K562 (cell line): ENCODE measurements around the gene TTC39B. TPM values are rescaled to one million over a fixed set of nuclear protein-coding genes. Genes with fewer than 3 reads are reported as not detected.

Source experiments
- ATAC-seq: fragments of 200-7000 bp; cut with Tn5 transposase; 3 replicates; pipeline ENCODE4 v1.9.1; 2020; ENCODE audit warnings: moderate library complexity
- BruUV-seq: library from RNA; stranded (reverse); fragments of 400-500 nt; replicated peaks from 2 replicates; lab custom pipeline; 2021; lab: Mats Ljungman, UMichigan
- CTCF ChIA-PET: fragments of 300-600 bp; formaldehyde crosslinking; extraction: SDS; loops from one replicate; lab custom pipeline; 2021; ENCODE audit warnings: low intra/inter-chr PET ratio; lab: Yijun Ruan, JAX
- POLR2A ChIA-PET: fragments of 300-600, 350-650 bp; sonication (Branson Sonifier 250); formaldehyde crosslinking; extraction: SDS; loops from one replicate; lab custom pipeline; 2021; ENCODE audit warnings: antibody characterized with exemption, inconsistent platforms; lab: Yijun Ruan, JAX
- DNase-seq, 4 experiments: peaks; one replicate each; pipeline versions ENCODE4 v3.0.0 to v3.0.0-alpha.2; 2011 to 2018; ENCODE audit warnings: low spot score in 3 of 4, mixed read lengths in 3 of 4; ENCODE audit errors: extremely low read depth in 1 of 4
- FAIRE-seq: peaks from 2 replicates; lab custom pipeline; 2011; peaks lifted over from hg19 to GRCh38; lab: Jason Lieb, UNC
- H2AFZ ChIP-seq: 2 replicates; pipeline ENCODE4 v1.6.0; 2011; ENCODE audit warnings: low read depth, low read length, control low read depth, inconsistent platforms
- H3K27ac ChIP-seq: fragments of 200-600 bp; 3 replicates; pipeline ENCODE4 v1.8.0; 2011; ENCODE audit warnings: low read depth, mild to moderate bottlenecking, control low read depth, inconsistent platforms, low read length, moderate library complexity, mixed read lengths; ENCODE audit errors: extremely low read depth
- H3K27me3 ChIP-seq, 2 experiments: fragments of 300-600 bp in 1 of 2; 2 replicates in 1 of 2; 3 replicates in 1 of 2; pipeline versions ENCODE4 v1.6.0 to v1.8.0; 2011; ENCODE audit warnings: inconsistent platforms in 2 of 2, low read length in 2 of 2, mild to moderate bottlenecking in 1 of 2, mixed read lengths in 1 of 2, moderate library complexity in 1 of 2; ENCODE audit not compliant: control insufficient read depth in 2 of 2, insufficient read depth in 2 of 2
- H3K36me3 ChIP-seq: fragments of 300-600 bp; 3 replicates; pipeline ENCODE4 v1.8.0; 2011; ENCODE audit warnings: mild to moderate bottlenecking, low read length, inconsistent platforms; ENCODE audit not compliant: control insufficient read depth, insufficient read depth
- H3K4me1 ChIP-seq, 2 experiments: fragments of 200-600 bp in 1 of 2; replicated peaks in 1 of 2; 2 replicates in 1 of 2; 3 replicates in 1 of 2; pipeline versions ENCODE4 v1.5.1 to v1.8.0; 2011; ENCODE audit warnings: inconsistent platforms in 2 of 2, low read length in 2 of 2, mild to moderate bottlenecking in 1 of 2, mixed read lengths in 1 of 2, moderate library complexity in 1 of 2; ENCODE audit not compliant: control insufficient read depth in 2 of 2, insufficient read depth in 2 of 2
- H3K4me2 ChIP-seq: 2 replicates; pipeline ENCODE4 v1.6.1; 2011; ENCODE audit warnings: low read length, control low read depth, inconsistent platforms, mixed read lengths; ENCODE audit not compliant: insufficient read depth
- H3K4me3 ChIP-seq: fragments of 200-600 bp; sonication (generic), shearing (Covaris generic); 2 replicates; pipeline ENCODE4 v1.5.1; 2016; ENCODE audit warnings: control low read depth, inconsistent platforms
- H3K79me2 ChIP-seq: fragments of 200-600 bp; 3 replicates; pipeline ENCODE4 v1.8.0; 2011; ENCODE audit warnings: low read length, inconsistent platforms; ENCODE audit not compliant: control insufficient read depth, insufficient read depth
- H3K9ac ChIP-seq, 2 experiments: 2 replicates each; pipeline versions ENCODE4 v1.6.0 to v1.6.1; 2011; ENCODE audit warnings: low read depth in 2 of 2, low read length in 2 of 2, control low read depth in 1 of 2, inconsistent platforms in 1 of 2, mild to moderate bottlenecking in 1 of 2, mixed read lengths in 1 of 2; ENCODE audit not compliant: insufficient read depth in 1 of 2
- H3K9me1 ChIP-seq: one replicate; pipeline ENCODE4 v1.6.0; 2011; ENCODE audit warnings: inconsistent platforms, mild to moderate bottlenecking, low read length, moderate library complexity; ENCODE audit not compliant: control insufficient read depth, insufficient read depth
- H3K9me3 ChIP-seq: replicated peaks from 2 replicates; pipeline ENCODE4 v1.5.1; 2011; ENCODE audit warnings: low read depth, low read length, inconsistent platforms; ENCODE audit not compliant: control insufficient read depth, insufficient read depth
- H4K20me1 ChIP-seq: replicated peaks from 2 replicates; pipeline ENCODE4 v1.6.1; 2011; ENCODE audit warnings: low read length, inconsistent platforms, mixed read lengths; ENCODE audit not compliant: control insufficient read depth, insufficient read depth
- CLOCK ChIP-seq: fragments of 250-450 bp; sonication (Bioruptor Pico); IDR thresholded peaks from 2 replicates; pipeline ENCODE4 v1.4.0; 2020; ENCODE audit warnings: mild to moderate bottlenecking, moderate library complexity, borderline replicate concordance
- EP300 ChIP-seq: IDR thresholded peaks from 2 replicates; pipeline ENCODE4 v1.6.1; 2012; ENCODE audit warnings: low read length, improper control_type of control experiment
- EP400 ChIP-seq: fragments of 450-650 bp; IDR thresholded peaks from 2 replicates; pipeline ENCODE4 v1.6.1; 2017; ENCODE audit warnings: antibody characterized with exemption, mild to moderate bottlenecking, moderate library complexity
- GABPB2 ChIP-seq: fragments of 250-450 bp; sonication (Bioruptor Pico); conservative IDR thresholded peaks from 2 replicates; pipeline ENCODE4 v1.5.1; 2021; ENCODE audit warnings: mild to moderate bottlenecking
- HNRNPK ChIP-seq: fragments of 200-400 bp; formaldehyde crosslinking; IDR thresholded peaks from one replicate; pipeline ENCODE4 v1.6.1; 2018; ENCODE audit warnings: mild to moderate bottlenecking, low read depth, low read length; ENCODE audit not compliant: poor library complexity, severe bottlenecking
- MEF2D ChIP-seq: conservative IDR thresholded peaks from 2 replicates; pipeline ENCODE4 v1.6.1; 2016; ENCODE audit warnings: low read depth, missing genetic modification characterization, missing compliant biosample characterization
- PPARD ChIP-seq: fragments of 250-450 bp; sonication (Bioruptor Pico); IDR thresholded peaks from 2 replicates; pipeline ENCODE4 v1.8.0; 2022; ENCODE audit warnings: inconsistent platforms, mild to moderate bottlenecking, moderate library complexity
- SNAPC5 ChIP-seq: fragments of 250-450 bp; sonication (Bioruptor Pico); IDR thresholded peaks from 2 replicates; pipeline ENCODE4 v1.8.0; 2021; ENCODE audit warnings: moderate library complexity, mild to moderate bottlenecking, inconsistent platforms
- SUPT5H ChIP-seq: fragments of 450-650 bp; IDR thresholded peaks from 2 replicates; pipeline ENCODE4 v1.6.1; 2016
- TCF7L2 ChIP-seq: fragments of 150-350 bp; IDR thresholded peaks from 2 replicates; pipeline ENCODE4 v1.6.1; 2016; ENCODE audit warnings: low read depth, mild to moderate bottlenecking, low read length, moderate library complexity
- WGBS: fragments of 100-300 bp; shearing (Covaris generic); methylation state at CpG from one replicate; pipeline ENCODE4 v1.1.6; 2016; ENCODE audit warnings: low coverage, mixed read lengths; ENCODE audit not compliant: insufficient coverage; ENCODE audit errors: missing lambda C conversion rate; 5-methylcytosine and 5-hydroxymethylcytosine counted together
- in situ Hi-C: fragments of 300-500 bp; cut with MboI; formaldehyde crosslinking; loops from 4 replicates; pipeline ENCODE4 v1.15.0; 2018; ENCODE audit warnings: inconsistent platforms, mixed read lengths
- intact Hi-C: fragments of 100-400 bp; cut with micrococcal nuclease; formaldehyde crosslinking; loops from 2 replicates; pipeline ENCODE4 v1.14.2; 2022
- polyA plus RNA-seq, 8 experiments: library from polyadenylated mRNA; depleted of rRNA in 4 of 8; stranded (reverse) in 5 of 8; unstranded in 3 of 8; fragments of >200 nt; fragmentation: Nextera tagmentation in 2 of 8; fragmentation: Illumina TruSeq in 1 of 8; extraction: Ambion mirVana in 2 of 8; extraction: Trizol in 1 of 8; gene quantifications; 2 replicates each; pipeline versions ENCODE4 v1.2.1 to v1.2.3, GENCODE V29; 2011 to 2014; ENCODE audit warnings: inconsistent platforms in 1 of 8, missing spikeins in 1 of 8
- total RNA-seq, 7 experiments: library from RNA; depleted of rRNA in 6 of 7; stranded (reverse); fragments of >200 nt in 6 of 7; fragmentation: Illumina TruSeq in 2 of 7; extraction: Trizol in 2 of 7; gene quantifications; 2 replicates each; pipeline versions ENCODE4 v1.2.1 to v1.2.3, GENCODE V29; 2011 to 2021; ENCODE audit warnings: low replicate concordance in 1 of 7

Gene TTC39B
- total and polyA plus RNA-seq, 9 of the 15 experiments (the other 6 are each of a cell fraction or from before 2014, with no cell fraction given) = 0.32 to 1.2 (median 0.95) TPM

GRCh38 chr9:15262581-15262980 is 44.4 kb downstream of the TTC39B start:
- ChIA-PET CTCF (no interaction called here), POLR2A (no interaction called here)
- TF ChIP-seq SUPT5H = no peak
- no peak for TF ChIP-seq SNAPC5 (CRISPR knock-in tag)
- TF ChIP-seq GABPB2 = no peak
- TF ChIP-seq MEF2D (tag) = no peak
- no peak for TF ChIP-seq TCF7L2
- Histone ChIP-seq H3K4me3 (no peak overlapping the region), H4K20me1 (no peaks in the 10 kb centered on the region), H3K9ac (no peak overlapping the region), H3K79me2 (no peaks in the 10 kb centered on the region), H3K36me3 (no peaks in the 10 kb centered on the region), H3K9me3 (no peaks in the 10 kb centered on the region), H3K27ac (no peak overlapping the region), H3K9me1 (no peaks in the 10 kb centered on the region), H3K4me1 (no peaks in the 10 kb centered on the region), H3K4me2 (no peak overlapping the region), H3K27me3 (no peaks in the 10 kb centered on the region), H2AFZ (no peak overlapping the region)
- no TSS peak for BruUV-seq
- in situ Hi-C loops = no loop called here
- FAIRE-seq (no peak), ATAC-seq (no peak), DNase-seq (no peak)
- intact Hi-C loops = no loop called here
- 0% methylated on average over 1 of the region's 1 CpG for WGBS

GRCh38 chr9:15256426-15256825 is 50.6 kb downstream of the TTC39B start:
- in situ Hi-C loops = no loop called here
- Histone ChIP-seq H3K4me1 (no peaks in the 10 kb centered on the region), H2AFZ (no peak overlapping the region), H3K9me1 (no peaks in the 10 kb centered on the region), H3K4me3 (no peak overlapping the region), H3K9me3 (no peaks in the 10 kb centered on the region), H3K9ac (no peak overlapping the region), H3K79me2 (no peaks in the 10 kb centered on the region), H3K27ac (no peak overlapping the region), H3K27me3 (no peaks in the 10 kb centered on the region), H3K4me2 (no peak overlapping the region), H4K20me1 (no peaks in the 10 kb centered on the region), H3K36me3 (no peaks in the 10 kb centered on the region)
- ChIA-PET CTCF (no interaction called here), POLR2A (interaction anchor here (1.1 kb wide), 1 partner anchor 8 kb away, joined by 3 read pairs; no protein-coding TSS in a partner anchor)
- ATAC-seq (no peak), FAIRE-seq (no peak), DNase-seq (no peak)
- 2% methylated on average over 4 of the region's 4 CpGs for WGBS
- no TSS peak for BruUV-seq
- intact Hi-C loops = no loop called here
- no peak for TF ChIP-seq PPARD (CRISPR knock-in tag)
- TF ChIP-seq HNRNPK = no peak
- TF ChIP-seq CLOCK (CRISPR knock-in tag) = no peak
- TF ChIP-seq EP300 = no peak
- no peak for TF ChIP-seq EP400
